ENCODE measurements around the gene HINFP.
A peak's percentile ranks its signal among the peaks of the same experiment; 100 is the strongest.

Gene HINFP

GRCh38 chr11:119099711-119100110, 21.7 kb upstream of the HINFP start:
- Histone ChIP-seq H3K4me3 (replicated peaks; ENCODE audit: insufficient read depth, low read length) (no peak overlapping the region), H3K27ac (replicated peaks) (no peak overlapping the region), H3K27me3 (ENCODE audit: insufficient read depth, poor library complexity, severe bottlenecking) (no peaks in the 10 kb centered on the region)
- peak in 1 of 2 experiments; percentile 55 for DNase-seq (ENCODE audit: low read depth in 1 of 2, low spot score in 1 of 2)
- TF ChIP-seq SPI1 (IDR thresholded peaks at IDR 0.05; ENCODE audit: borderline replicate concordance, low read depth) (no peak), GABPA (IDR thresholded peaks at IDR 0.05; ENCODE audit: low read depth) (no peak)

- TF ChIP-seq CTCF (IDR thresholded peaks at IDR 0.05; ENCODE audit: insufficient read depth, low read length) (no peak), GABPA (IDR thresholded peaks at IDR 0.05; ENCODE audit: low read depth) (no peak), REST (IDR thresholded peaks at IDR 0.05; ENCODE audit: insufficient replicate concordance, low read depth) (no peak), SPI1 (IDR thresholded peaks at IDR 0.05; ENCODE audit: borderline replicate concordance, low read depth) (no peak), POLR2AphosphoS5 (IDR thresholded peaks at IDR 0.05; ENCODE audit: low read depth) (no peak)
- H3K4me3 ChIP-seq (replicated peaks; ENCODE audit: insufficient read depth, low read length): peak overlapping the region; percentile 93
- peak in 1 of 2 experiments; percentile 47 for DNase-seq (ENCODE audit: low read depth in 1 of 2, low spot score in 1 of 2)
- H3K27me3 ChIP-seq (ENCODE audit: insufficient read depth, poor library complexity, severe bottlenecking): no peaks in the 10 kb centered on the region
- peak overlapping the region; percentile 96 for H3K27ac ChIP-seq (replicated peaks)
Observed at GRCh38 chr11:119100246-119100970, 21.0 kb upstream of the HINFP start.

GRCh38 chr11:119100994-119101758, 20.2 kb upstream of the HINFP start:
- Histone ChIP-seq H3K27me3 (ENCODE audit: insufficient read depth, poor library complexity, severe bottlenecking) (no peaks in the 10 kb centered on the region), H3K27ac (replicated peaks) (peak overlapping the region; percentile 96), H3K4me3 (replicated peaks; ENCODE audit: insufficient read depth, low read length) (peak overlapping the region; percentile 93)
- DNase-seq (ENCODE audit: low read depth in 1 of 2, low spot score in 1 of 2): no peak
- TF ChIP-seq SPI1 (IDR thresholded peaks at IDR 0.05; ENCODE audit: borderline replicate concordance, low read depth) (no peak), GABPA (IDR thresholded peaks at IDR 0.05; ENCODE audit: low read depth) (no peak), REST (IDR thresholded peaks at IDR 0.05; ENCODE audit: insufficient replicate concordance, low read depth) (no peak), CTCF (IDR thresholded peaks at IDR 0.05; ENCODE audit: insufficient read depth, low read length) (no peak), POLR2AphosphoS5 (IDR thresholded peaks at IDR 0.05; ENCODE audit: low read depth) (no peak)

- peak; percentile 86 to 96 for DNase-seq (ENCODE audit: low read depth in 1 of 2, low spot score in 1 of 2)
- 0 out of 2 replicates have a peak, but pooled peaks have one; percentile 27 for TF ChIP-seq SPI1 (IDR thresholded peaks at IDR 0.05; ENCODE audit: borderline replicate concordance, low read depth)
- TF ChIP-seq CTCF (IDR thresholded peaks at IDR 0.05; ENCODE audit: insufficient read depth, low read length): no peak
- TF ChIP-seq REST (IDR thresholded peaks at IDR 0.05; ENCODE audit: insufficient replicate concordance, low read depth): no peak
- 0 out of 2 replicates have a peak, but pooled peaks have one; percentile 39 for TF ChIP-seq POLR2AphosphoS5 (IDR thresholded peaks at IDR 0.05; ENCODE audit: low read depth)
- TF ChIP-seq GABPA (IDR thresholded peaks at IDR 0.05; ENCODE audit: low read depth): peak; percentile 91
- Histone ChIP-seq H3K27me3 (ENCODE audit: insufficient read depth, poor library complexity, severe bottlenecking) (no peaks in the 10 kb centered on the region), H3K4me3 (replicated peaks; ENCODE audit: insufficient read depth, low read length) (peak within 1 kb of the TSS; percentile 93), H3K27ac (replicated peaks) (peak within 1 kb of the TSS; percentile 96)
Observed at GRCh38 chr11:119101759-119102423, 19.5 kb upstream of the HINFP start, which contains the start of gene DPAGT1. TSS of gene DPAGT1 (minus strand) at chr11:119101853. CDS start at chr11:119101655, 198 bp downstream.

All from HL-60 (cell line).